Activated effector memory CD4-positive, alpha-beta T cell treated with anti-CD3 and anti-CD28 coated beads, Interleukin-2, amount 50 U/mL, for 16 hours (primary cell): ENCODE data around the gene N4BP3.

Source experiments
- DNase-seq: peaks from one replicate; pipeline ENCODE4 v3.0.0-alpha.2; 2020

The N4BP3 gene

DNA sequence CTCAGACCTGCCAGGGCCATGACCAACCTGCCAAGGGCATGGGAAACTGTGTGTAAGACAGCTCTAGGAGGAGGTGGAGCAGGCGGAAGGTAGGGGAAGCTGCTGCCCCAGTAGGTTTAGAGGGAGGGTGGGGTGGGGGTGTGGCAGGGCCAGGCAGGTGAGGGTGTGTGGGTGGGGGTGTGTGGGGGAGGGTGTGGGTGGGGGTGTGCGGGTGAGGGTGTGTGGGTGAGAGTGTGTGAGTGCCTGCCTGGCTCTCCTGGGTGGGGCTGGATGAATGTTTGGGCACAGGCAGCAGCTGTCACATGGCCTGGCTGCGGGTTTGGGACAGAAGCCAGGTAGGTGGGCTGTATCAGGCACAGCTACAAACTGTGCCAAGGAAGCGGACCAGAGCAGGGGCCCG is 8.8 kb upstream of the N4BP3 start:
- no peak for DNase-seq

DNA sequence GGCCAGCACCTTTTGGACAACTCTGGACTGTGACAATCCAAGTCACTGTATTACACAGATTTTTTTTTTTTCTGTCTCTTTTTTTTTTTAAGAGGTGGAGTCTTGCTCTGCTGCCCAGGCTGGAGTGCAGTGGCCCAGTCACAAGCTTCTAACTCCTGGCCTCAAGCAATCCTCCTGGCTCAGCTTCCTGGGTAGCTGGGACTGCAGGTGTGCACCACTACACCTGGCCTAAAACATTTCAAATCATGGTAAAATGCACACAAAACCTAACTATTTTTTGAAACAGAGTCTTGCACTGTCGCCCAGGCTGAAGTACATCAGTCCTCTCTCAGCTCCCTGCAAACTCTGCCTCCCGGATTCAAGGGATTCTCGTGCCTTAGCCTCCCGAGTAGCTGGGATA is 7.2 kb upstream of the N4BP3 start:
- no peak for DNase-seq

DNA sequence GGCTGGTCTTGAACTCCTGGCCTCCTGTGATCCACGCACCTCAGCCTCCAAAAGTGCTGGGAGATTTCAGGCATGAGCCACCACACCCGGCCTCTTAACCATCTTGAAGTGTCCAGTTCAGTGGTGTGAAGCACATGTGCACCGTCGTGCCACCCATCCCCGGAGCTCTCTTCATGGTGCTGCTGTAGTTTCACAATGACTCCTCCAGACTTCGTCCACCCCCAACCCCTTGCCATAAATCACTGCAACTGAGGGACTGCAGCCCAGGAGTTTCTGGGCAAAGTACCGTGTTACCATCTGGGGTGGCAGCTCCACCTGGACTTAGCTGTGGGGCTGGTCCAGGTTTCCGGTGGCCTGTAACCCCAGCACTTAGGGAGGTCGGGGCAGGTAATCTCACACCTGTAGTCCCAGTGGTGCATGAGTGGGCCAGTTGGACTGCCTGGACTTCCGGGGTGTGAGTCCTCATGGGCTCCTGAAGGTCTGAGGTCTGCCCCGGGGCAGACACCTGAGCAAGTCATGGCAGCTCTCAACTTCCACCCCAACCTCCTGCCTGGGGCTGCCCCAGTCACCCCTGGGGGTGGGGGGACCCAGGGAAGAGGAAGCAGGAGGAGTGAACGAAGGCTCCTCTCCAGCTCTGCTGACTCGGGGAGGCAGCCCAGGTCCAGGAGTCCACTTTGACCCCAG is 6.6 kb upstream of the N4BP3 start:
- DNase-seq: no peak

DNA sequence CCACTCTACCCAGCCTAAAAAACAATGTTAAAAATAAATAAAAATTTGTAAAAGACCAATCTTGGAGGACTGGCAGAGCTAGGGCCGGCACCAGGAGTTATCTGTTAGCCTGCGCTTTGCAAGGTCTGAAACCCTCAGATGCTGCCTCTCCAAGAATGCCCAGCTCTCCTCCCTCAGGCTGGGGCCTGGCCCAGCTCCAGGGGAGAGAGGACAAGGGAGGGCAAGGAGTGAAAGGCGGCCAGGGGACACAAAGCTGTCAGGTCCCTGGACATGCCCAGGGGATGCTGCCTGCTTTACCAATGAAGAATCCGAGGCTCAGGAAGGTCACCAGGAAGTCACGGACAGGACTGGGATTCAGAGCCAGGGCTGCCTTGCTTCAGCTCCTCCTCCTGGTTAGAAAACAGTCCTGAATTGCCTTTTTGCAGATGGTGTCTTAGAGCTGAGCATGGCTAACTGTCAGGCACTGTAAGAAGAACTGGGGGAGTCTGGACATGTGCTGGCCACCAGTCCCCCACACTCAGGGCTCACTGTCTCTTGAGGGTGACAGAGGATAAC is 5.5 kb upstream of the N4BP3 start:
- DNase-seq: no peak

DNA sequence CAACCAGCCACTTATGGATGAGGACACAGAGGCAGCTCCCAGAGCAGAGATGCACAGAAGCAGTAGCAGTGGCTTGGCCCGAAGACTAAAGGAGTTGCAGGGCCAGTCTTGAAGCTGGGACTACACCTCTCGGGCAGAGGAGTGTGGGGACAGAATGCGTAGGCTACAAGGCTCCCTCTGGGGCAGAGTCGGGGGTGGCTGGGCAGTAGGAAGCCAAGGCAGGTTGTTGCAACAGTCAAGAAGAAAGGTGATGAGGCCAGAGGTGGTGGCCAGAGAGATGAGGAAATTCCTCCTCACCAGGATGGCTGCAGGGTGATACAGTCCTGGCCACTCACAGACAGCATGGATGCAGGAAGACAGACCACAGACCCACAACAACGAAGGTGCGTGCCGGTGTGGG is 4.9 kb upstream of the N4BP3 start:
- DNase-seq: no peak

DNA sequence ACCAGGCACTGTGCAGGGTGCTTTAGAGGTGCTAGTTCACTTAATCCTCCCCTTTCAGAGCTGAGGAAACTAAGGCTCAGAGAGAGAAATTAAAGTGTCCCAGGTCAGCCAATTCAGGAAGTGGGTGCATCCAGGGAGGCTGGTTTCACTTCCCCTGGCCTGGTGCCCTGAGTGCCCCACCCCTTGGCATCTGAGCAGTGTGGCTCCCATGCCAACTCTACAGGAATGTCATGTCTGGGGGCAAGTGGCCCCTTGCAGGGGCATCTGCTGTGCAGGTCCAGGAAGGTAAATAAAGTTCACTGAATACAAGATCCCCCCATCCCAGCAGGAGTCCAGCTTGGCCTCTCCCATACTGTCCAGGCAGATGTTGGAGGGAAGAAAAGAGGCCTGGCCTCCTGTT is 4.4 kb upstream of the N4BP3 start:
- DNase-seq: no peak

DNA sequence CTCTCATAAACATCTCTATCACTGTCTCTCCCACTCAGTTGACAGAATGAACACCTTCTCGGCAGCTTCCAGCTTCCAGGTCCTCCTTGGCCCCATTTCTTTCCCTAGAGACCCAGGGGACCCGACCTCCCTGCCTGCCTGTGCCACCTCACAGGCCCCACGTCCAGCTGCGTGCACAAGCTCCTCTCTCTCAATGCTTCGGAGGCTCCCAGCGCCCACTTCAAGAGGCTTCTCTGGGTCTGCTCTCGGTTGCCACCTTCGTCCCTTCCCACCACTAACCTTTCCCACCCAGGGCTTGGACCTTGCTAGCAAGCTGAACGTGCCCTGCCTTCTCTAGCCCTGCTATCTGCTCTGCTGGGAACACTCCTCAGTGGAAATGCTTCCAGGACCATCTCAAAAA is 2.8 kb upstream of the N4BP3 start:
- no peak for DNase-seq

DNA sequence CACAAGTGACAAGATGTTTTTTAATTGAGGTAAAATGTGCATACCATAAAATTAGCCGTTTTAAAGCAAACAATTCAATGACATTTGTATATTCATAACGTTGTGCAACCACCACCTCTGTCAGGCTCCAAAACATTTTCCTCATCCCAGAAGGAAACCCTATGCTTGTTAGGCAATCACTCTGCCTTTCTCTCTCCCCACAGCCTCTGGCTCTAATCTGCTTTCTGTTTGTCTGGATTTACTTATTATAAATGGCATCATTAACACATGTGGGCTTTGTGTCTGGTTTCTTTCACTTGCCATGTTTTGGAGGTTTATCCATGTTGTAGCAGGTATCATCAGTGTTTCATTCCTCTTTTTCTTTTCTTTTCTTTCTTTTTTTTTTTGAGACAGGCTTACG is 1.4 kb upstream of the N4BP3 start:
- DNase-seq: no peak

DNA sequence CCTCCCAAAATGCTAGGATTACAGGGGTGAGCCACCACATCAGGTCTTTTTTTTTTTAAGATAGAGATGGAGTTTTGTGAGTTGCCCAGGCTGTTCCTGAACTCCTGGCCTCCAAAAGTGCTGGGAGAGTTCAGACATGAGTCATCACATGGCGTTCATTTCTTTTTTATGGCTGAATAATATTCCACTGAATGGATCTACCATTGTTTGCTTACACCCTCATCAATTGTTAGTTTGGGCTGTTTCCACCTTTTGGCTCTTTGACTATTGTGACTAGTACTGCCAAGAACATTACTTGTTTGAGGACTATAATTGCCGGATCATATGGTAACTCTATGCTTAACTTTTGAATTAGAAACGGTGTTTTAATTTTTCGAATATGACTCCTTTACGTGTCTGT is 787 bp upstream of the N4BP3 start:
- no peak for DNase-seq

DNA sequence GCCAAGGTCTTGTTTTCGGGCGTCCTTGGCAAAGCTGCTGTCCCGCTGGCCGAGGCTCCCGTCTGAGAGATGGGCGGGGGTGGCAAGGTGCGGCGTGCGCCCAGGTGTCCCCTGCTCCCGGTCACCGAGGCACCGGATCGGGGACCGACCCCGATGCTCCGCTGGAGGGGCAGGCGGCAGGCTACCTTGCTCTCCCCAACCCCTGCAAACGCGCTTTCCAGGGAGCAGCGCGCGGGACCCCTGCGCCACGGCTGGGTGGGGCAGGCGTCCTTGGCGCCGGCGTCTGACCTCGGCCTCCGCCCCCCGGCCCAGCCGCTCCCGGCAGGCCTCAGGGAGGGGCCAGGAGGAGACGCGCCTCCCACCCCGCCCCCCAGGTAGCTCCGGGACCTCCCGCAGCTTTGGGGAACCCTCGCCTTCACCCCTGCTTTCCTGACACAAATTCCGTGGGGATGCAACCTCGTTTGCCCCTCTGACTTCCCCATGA is 551 bp downstream of the N4BP3 start:
- DNase-seq: peak; percentile 73

DNA sequence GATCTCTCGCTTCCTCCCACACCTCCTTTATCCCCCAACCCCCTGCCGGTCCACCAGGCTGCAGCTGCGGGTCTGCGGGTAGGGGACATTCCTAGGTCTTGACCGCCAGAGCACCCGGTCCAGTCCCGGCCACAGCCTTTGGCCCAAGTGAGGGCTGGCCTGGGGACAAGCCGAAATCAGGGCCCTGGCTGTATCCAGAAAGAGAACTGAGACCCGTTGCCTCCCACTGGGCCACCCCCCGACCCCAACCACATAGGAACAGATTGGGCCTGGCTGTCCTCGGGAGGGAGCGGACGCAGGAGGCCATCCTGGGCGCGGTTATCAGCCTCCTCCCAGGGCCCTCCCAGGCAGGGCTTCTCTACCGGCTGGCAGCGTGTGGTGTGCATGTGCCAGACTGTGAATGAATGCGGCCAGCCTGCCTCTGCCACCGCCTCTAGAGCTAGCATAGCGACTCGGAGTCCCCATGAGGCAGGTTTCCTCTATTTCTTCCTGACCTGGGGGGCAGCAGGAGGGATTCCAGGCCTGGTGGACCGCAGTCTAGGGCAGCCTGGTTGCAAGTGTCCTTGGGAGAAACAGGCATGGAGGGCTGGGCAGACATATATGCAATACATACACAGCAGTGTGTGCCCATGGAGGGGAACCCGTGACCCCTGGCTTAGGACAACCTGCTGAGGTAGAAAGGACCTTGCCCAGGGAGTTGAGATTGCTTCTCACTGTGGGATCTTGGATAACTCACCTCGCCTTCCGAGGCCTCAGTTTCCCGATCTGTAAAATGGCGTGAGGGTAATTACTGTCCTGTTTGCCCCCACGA is 1.2 kb downstream of the N4BP3 start:
- DNase-seq: peak; percentile 78

DNA sequence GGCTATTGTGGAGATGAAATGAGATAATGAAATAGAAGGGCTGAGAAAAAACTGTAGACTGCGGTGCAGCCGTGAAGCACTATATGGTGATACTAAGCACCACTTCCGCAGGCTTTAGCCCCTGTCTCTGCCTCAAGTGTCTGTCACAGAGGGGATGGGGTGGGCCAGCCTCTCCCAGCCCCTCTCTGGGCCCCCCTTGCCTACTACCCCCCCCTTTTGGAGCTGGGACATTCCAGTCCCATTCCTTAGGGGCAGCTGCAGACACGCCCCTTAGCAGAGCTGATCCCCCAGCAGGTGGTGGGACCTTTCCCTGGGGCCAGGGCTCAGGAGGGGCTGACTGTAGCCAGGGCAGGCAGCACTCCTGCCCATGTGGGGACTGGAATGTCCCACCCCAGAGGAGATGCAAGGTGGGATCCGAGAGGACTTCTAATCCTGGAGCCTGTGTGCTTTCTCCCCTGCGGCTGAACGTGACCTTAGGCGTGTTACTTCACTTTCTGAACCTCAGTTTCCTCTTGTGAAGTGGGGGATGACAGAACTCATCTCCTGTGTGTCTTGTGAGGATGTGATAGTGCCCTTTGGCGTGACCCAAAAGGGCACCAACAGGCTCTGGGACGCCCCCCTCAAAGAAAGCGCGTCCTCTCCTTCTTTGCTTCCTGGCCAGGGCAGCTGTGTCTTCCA is 1.9 kb downstream of the N4BP3 start:
- DNase-seq: no peak

DNA sequence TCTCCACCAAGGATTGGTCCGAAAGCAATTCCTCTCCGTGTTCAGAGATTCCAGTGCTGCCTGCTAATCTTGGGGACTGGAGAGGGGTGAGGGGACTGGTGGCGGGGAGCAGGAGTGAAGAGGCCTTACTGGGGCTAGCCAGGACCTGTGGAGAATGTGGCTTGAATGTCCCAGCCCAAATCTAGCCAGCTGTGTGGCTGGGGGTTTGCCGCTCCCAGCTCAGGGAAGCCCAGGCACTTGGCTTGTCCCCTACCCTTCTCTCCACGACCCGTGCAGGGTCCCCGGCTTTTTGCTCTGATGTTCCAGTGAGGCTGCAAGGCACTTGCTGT is 2.4 kb downstream of the N4BP3 start:
- DNase-seq: no peak

DNA sequence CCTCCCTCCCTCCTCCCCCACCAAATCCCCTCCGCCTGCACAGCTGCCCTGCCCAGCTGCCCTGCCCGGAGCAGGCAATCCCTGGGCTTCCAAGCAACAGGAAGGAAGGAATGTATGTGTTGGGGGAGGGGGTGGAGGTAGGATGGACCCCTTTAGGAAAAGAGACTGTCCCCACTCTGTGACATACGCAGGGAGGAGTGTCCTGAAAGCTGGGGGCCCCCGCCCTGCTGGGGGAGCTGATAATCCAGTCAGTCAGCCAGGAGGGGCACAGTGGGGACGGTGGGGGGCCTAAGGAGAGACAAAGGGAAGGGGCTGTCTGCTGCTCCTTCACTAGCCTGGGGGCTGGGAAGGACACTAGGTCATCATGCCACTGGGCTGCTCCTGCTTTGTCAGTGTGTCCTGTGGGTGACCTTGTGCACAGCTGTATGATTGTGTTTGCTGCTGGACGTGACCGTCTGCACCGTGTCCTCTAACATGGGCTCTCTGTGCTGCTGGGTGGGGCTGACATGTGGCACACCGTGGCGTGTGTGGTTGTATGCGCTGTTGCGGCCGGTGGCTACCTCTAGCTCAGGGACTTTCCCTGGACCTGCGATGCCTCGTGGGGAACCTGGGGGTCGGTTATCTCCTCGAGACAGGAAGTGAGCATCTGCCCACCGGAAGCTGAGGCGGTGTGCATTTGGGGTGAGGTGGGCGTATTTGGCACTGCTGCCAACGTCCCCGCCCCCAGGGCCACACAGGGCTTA is 3.0 kb downstream of the N4BP3 start:
- peak; percentile 87 for DNase-seq

DNA sequence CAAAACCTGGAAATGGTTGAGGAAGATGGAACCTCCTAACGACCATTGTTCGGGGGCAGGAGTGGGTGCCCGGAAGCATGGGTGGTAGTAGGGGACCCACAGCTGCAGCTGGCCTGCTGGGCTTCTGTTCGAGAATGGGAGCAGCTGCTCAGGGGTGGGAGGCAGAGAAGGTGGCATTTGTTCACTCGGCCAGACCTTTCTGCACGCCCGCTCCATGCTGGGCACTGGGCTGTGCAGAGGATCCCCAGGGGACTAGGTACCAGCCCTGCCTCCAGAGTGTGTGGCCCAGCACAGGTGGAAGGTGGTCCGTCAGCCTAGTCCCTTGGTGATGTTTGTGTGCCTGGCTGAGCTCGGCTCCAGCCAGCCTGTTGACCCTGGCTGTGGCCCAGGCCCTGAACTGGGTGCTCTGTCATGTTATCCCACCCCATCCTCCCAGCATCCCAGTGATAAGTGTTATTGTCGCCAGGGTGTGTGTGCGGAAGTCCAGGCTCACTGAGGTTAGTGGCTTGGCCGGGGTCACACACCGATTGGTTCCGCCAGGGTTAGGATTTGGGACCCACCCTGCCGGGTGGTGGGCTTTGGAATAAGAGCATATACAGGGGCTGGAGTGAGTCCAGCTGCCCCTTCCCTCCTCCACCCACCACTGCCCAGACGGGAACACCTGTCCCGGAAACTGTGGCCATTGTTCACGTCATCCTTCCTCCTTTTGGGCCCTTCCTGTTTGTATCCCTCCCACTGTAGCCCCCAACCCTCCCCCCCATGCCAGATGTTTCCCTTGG is 4.8 kb downstream of the N4BP3 start:
- DNase-seq: no peak

DNA sequence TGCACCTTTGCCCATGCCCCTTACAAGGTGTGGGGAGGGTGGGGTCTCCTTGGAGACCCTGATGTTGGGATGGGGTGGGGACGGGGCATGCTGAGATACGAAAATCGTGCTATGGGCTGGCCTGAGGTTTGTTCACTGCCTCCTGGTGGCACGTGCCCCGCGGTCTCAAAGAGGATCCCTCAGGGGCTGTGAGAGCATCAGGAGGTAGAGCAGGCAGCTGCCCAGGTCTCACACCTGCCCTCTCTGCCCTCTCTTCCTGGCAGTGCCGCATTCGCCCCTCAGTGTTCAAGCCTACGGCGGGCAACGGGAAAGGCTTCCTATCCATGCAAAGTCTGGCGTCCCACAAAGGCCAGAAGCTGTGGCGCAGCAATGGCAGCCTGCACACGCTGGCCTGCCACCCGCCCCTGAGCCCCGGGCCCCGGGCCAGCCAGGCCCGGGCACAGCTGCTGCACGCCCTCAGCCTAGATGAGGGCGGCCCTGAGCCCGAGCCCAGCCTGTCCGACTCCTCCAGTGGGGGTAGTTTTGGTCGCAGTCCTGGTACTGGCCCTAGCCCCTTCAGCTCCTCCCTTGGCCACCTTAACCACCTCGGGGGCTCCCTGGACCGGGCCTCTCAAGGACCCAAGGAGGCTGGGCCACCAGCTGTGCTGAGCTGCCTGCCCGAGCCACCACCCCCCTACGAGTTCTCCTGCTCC is 6.7 kb downstream of the N4BP3 start:
- DNase-seq: no peak

DNA sequence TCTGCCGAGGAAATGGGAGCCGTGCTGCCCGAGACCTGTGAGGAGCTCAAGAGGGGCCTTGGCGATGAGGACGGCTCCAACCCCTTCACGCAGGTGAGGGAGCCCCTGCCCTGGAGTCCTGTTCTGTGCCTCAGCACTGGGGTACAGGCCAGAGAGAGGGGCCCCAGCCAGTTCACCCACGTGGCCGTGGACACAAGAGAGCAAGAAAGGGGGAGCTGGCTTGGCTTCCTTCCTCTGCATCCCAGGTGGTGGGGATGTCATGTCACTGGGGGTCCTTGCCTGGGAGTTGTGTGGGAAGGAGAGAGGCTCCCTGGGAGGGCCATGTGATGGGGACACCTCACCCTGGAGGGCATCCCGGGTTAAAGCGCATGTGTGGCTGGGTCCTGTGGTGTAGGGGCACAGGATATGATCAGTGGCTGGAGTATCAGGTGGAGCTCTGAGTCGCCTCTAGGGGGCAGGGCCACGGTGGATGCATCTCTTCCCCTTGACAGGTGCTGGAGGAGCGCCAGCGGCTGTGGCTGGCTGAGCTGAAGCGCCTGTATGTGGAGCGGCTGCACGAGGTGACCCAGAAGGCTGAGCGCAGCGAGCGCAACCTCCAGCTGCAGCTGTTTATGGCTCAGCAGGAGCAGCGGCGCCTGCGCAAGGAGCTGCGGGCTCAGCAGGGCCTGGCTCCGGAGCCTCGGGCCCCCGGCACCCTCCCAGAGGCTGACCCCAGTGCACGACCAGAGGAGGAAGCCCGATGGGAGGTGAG is 7.5 kb downstream of the N4BP3 start:
- peak; percentile 91 for DNase-seq

DNA sequence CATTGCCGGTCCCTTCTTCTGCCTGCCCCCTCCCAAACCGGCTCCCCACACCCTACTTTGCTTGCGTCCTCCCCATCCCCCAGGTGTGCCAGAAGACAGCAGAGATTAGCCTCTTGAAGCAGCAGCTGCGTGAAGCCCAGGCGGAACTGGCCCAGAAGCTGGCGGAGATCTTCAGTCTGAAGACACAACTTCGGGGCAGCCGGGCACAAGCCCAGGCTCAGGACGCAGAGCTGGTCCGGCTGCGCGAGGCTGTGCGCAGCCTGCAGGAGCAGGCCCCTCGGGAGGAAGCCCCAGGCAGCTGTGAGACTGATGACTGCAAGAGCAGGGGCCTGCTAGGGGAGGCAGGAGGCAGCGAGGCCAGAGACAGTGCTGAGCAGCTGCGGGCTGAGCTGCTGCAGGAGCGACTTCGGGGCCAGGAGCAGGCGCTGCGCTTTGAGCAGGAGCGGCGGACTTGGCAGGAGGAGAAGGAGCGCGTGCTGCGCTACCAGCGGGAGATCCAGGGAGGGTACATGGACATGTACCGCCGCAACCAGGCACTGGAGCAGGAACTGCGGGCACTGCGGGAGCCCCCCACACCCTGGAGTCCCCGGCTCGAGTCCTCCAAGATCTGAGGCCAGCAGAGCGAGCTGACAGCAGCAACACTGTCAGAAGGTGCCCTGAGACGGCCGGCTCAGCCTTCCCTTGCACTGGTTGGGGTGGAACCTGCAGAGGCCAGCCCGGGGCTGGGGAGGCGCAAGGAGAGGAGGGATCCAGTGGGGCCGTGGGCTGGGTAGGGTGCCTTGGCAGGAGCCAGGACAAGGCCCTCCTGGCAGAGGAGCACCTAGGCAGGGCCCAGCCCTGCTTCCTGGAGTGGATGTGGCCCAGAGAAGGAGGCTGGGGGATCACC is 8.3 kb downstream of the N4BP3 start:
- DNase-seq: no peak

DNA sequence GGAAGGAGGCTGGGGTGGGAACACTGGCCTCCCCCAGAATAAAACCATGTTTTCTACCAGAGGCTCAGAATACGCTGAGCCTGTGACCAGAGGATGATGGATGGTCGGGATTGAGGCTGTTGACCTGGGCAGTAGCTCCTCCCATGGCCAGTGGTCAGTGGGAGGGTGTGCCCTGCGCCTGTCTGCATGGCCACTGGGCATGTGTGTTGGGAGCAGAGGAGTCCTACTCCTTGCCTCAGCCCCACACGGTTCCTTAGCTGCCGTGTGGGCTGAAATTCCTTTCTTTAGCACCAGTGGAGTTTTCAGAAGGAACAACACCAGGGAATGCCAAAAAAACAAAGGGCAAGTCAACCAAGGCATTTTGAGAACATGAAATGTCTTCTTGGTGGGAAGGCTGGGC is 9.0 kb downstream of the N4BP3 start:
- no peak for DNase-seq
